22Rv1 (cell line): ENCODE measurements around the gene PPM1F.

Experiments used
- H3K27ac ChIP-seq: fragments of 450-650 bp; 2 replicates; pipeline ENCODE4 v1.5.1; 2017
- ZFX ChIP-seq: fragments of 450-650 bp; IDR thresholded peaks from 2 replicates; pipeline ENCODE4 v1.6.1; 2017; ENCODE audit warnings: antibody characterized with exemption, borderline replicate concordance
- TF ChIP-seq, protein P1 (sequence below): fragments of 450-650 bp; IDR thresholded peaks from 2 replicates; pipeline ENCODE4 v1.5.1; 2017; ENCODE audit warnings: mild to moderate bottlenecking

The PPM1F gene

DNA sequence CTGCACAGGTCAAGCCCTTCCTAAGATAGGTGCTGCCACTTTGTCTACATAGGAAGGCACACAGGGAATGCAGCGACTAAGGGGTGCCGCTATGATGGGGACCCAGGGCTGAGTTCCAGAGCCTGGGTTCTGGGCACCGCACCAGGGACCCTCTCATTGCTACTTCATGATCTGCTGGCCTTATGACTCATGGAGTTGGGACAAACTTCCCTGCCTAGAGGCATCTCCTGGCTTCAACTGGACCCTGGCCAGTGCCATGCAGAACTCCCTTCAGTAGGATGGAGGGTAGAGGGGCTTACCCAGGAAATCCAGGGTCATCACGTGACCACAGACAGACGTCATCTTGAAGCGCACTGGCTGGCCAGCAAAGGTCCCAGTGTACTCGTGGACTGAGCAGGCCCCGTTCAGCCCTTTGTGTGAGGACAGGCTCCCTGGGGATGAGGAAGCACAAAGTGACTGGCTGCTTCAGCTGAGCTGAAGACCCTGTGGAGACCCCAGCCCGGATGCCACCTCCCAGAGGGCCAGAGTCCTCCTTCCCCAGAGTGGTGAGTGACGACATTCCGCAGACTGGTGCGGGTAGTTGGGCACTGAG, 21.5 kb upstream of the PPM1F start:
- no peak overlapping the region for H3K27ac ChIP-seq
- TF ChIP-seq, protein P1, sequence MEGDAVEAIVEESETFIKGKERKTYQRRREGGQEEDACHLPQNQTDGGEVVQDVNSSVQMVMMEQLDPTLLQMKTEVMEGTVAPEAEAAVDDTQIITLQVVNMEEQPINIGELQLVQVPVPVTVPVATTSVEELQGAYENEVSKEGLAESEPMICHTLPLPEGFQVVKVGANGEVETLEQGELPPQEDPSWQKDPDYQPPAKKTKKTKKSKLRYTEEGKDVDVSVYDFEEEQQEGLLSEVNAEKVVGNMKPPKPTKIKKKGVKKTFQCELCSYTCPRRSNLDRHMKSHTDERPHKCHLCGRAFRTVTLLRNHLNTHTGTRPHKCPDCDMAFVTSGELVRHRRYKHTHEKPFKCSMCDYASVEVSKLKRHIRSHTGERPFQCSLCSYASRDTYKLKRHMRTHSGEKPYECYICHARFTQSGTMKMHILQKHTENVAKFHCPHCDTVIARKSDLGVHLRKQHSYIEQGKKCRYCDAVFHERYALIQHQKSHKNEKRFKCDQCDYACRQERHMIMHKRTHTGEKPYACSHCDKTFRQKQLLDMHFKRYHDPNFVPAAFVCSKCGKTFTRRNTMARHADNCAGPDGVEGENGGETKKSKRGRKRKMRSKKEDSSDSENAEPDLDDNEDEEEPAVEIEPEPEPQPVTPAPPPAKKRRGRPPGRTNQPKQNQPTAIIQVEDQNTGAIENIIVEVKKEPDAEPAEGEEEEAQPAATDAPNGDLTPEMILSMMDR = no peak
- TF ChIP-seq ZFX = no peak

DNA sequence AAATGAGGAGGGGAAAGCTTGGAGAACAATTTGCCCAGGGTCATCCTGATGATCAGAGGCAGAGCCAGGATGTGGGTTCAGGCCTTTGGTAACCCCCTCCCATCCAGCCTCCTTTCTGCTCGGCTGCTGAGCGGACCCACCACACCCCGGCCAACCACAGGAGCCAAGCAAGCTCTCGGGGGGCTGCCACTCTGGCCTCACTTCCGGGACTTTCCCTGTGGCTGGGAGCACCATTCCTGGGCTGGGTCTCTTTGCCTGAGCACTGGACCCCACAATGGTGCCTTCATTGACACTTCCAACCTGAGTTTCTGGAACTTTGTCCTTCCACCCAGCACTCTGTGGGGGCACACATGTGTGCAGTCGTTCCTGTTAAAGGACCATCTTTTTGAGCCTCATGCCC, 20.2 kb upstream of the PPM1F start:
- no peak for TF ChIP-seq ZFX
- TF ChIP-seq, protein P1 = no peak
- H3K27ac ChIP-seq = no peak overlapping the region

DNA sequence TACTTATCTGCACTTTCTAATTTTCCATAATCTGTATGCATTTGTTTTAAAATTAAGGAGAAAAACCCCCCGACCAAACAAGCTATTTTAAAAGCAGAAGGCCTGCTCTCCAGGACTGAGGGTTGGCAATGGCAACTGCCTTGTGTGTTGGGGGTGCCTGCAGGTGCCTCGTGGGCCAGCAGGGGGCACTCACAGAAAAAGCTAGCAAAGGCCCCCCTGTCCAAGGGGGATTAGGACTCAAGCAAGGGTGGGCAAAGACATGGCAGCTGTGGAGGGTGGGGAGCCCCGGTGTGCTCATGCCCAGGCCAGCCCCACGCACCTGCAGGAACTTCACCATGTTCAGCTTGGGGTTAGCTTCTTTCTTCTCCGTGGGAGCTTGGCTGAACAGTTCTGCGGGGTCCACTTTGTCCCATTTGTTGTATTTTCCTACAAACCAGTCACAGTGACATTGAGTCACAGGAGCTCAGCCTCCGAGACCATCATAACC, 19.7 kb upstream of the PPM1F start:
- H3K27ac ChIP-seq = no peak overlapping the region
- TF ChIP-seq ZFX = no peak
- TF ChIP-seq, protein P1 = peak; percentile 93

DNA sequence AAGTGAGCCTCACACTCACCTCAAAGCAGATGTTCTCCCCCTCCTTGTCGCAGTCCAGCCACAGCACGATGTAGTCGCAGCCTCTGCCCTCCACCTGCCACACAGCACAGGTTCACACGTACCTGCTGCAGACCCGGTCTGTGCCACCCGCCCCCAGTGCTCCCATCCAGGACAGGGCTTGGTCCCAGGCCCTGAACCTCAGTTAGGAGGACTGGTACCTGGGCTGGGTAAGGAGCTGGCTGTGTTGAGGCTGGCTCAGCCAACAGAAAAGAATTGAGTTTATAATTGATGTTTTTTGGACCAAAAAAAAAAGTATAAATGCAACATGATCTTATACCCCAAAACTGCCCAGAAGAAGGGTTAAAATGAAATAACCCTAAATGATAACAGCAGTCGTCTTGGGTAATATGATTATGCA, 19.2 kb upstream of the PPM1F start:
- H3K27ac ChIP-seq = no peak overlapping the region
- TF ChIP-seq ZFX = no peak
- TF ChIP-seq, protein P1 = no peak

DNA sequence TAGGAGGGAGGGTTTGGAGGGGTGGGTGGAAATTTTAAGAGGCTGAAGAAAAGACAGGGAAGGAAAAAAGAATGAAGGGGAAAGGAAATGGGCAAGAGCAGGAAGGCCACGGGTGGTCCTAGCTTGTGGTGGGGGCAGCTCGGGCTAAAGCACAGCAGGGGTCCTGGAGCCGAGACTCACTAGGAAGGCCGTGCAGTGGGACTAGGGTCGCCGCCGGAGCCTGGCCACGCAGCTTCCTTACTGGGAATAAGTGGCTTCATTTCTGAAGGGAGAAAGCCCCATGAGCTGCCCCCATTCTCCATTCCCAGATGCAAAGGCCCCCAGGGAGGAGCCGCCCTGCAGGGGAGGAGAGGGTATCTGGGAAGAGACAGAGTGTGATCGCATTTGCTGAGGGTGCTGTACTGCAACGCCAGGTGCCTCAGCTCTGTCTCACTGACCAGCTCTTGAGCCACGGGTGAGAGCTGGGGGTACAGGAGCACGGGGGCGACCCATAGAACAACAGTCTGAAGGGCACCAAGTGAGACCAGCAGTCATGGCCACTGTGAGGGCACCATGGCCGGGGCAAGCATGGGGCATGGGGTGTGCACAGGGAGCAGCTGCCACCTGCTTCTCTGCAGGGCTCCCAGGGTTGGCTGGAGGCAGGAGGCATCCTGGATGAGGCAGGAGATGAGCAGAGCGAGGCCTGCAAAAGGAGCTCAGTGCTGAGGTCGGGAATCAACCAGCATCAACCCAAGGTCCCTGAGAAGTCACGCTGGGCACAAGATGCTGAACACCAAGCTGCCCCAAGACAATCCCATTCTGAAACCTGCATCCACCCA, 18.4 kb upstream of the PPM1F start:
- TF ChIP-seq ZFX = no peak
- TF ChIP-seq, protein P1 = no peak
- H3K27ac ChIP-seq = no peak overlapping the region

DNA sequence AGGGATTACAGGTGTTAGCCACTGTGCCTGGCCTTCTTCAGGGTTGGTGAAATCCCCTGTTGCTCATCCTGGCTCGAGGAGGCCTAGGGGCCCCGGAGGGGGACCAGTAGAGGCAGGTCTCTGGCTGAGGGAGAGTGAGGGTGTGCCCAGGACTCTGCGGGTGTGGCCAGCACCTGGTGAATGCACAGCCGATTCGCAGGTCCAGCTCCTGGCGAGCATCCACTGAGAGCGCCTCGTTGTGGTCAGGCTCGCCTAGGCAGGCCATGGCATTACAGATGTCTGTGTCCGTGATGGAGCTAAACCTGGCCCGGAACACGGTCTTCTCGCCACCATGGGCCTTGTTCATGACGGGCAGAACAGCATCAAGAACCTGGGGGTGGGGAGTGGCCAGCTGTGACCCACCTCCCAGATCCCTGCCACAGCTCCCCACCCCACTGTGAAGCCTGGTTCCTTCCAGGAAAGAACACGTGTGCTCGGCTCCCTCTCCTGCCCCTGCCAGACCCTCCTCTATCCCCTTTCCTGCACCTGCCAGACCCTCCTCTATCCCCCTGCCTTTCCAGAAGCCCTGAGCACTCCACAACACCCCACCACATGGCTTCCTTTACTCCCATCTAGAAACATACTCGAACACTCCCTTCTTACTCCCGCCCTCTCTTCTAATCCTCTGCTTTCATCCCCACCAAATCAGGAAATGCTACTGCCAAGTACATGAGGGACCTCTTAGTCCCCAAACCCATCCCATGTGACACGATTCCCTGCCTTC, 17.6 kb upstream of the PPM1F start:
- TF ChIP-seq, protein P1 = no peak
- TF ChIP-seq ZFX = no peak
- no peak overlapping the region for H3K27ac ChIP-seq
